Thyroid gland (tissue), 4 donors: ENCODE data around the gene RPN1. TPM values are rescaled to one million over a fixed set of nuclear protein-coding genes. Genes with fewer than 3 reads are reported as not detected.

Experiments used
- DNase-seq, 2 donors: peaks; one replicate each; pipeline ENCODE4 v3.0.0-alpha.2; 2019
- H3K27ac ChIP-seq, 3 donors: fragments of 200-600 bp; sonication (generic); 1 replicate in 2 of 3; 2 replicates in 1 of 3; pipeline ENCODE4 v1.5.1; 2016 to 2019; ENCODE audit warnings: mild to moderate bottlenecking in 1 of 3, moderate library complexity in 1 of 3
- H3K27me3 ChIP-seq: fragments of 200-600 bp; sonication (generic); one replicate; pipeline ENCODE4 v1.5.1; 2019
- H3K36me3 ChIP-seq, 2 donors: fragments of 200-600 bp; sonication (generic); one replicate each; pipeline ENCODE4 v1.5.1; 2016 to 2019
- H3K4me1 ChIP-seq, 2 donors: fragments of 200-600 bp; sonication (generic); one replicate each; pipeline ENCODE4 v1.5.1; 2017 to 2019
- H3K4me3 ChIP-seq, 3 donors: fragments of 200-600 bp; sonication (generic); replicated peaks in 1 of 3; 1 replicate in 2 of 3; 2 replicates in 1 of 3; pipeline ENCODE4 v1.5.1; 2016; ENCODE audit warnings: mild to moderate bottlenecking in 1 of 3
- H3K9me3 ChIP-seq: fragments of 200-600 bp; sonication (generic); one replicate; pipeline ENCODE4 v1.5.1; 2017
- POLR2A ChIP-seq, 2 donors: fragments of 450-650 bp; IDR thresholded peaks; one replicate each; pipeline ENCODE4 v1.6.1; 2017; ENCODE audit warnings: antibody characterized with exemption in 2 of 2, mild to moderate bottlenecking in 2 of 2, moderate library complexity in 1 of 2
- WGBS, 2 donors: methylation state at CpG; one replicate each; pipeline ENCODE4 v1.1.5; 2017; 5-methylcytosine and 5-hydroxymethylcytosine counted together
- intact Hi-C: fragments of 100-400 bp; cut with DNase I; formaldehyde crosslinking; loops from one replicate; pipeline ENCODE4 v1.15.1; 2023
- total RNA-seq, 4 donors: library from RNA; depleted of rRNA; stranded (reverse); fragments of >200 nt; gene quantifications; one replicate each; pipeline ENCODE4 v1.2.3, GENCODE V29; 2016
- TF ChIP-seq, protein P1 (sequence below), 6 experiments: fragments of 200-600 bp in 3 of 6; fragments of 450-650 bp in 3 of 6; sonication (generic) in 3 of 6; IDR thresholded peaks; one replicate each; pipeline ENCODE4 v1.5.1; 2016 to 2019; ENCODE audit warnings: antibody characterized with exemption in 6 of 6, mild to moderate bottlenecking in 2 of 6, inconsistent platforms in 1 of 6, moderate library complexity in 1 of 6

RPN1 gene
- total RNA-seq, 4 donors from 2014 or later, result 368 to 750 (median 528) TPM

- intact Hi-C loops, result no loop called here
- Histone ChIP-seq H3K36me3 (no peaks in the 10 kb centered on the region), H3K27me3 (no peaks in the 10 kb centered on the region)
Observed at GRCh38 chr3:128572013-128572412, 78.6 kb downstream of the RPN1 start.

More at GRCh38 chr3:128572013-128572412, 78.6 kb downstream of the RPN1 start:
- DNase-seq, result no peak
- H3K27ac ChIP-seq, result no peak overlapping the region
- H3K4me3 ChIP-seq, result no peak overlapping the region
- H3K4me1 ChIP-seq, result no peaks in the 10 kb centered on the region
- H3K9me3 ChIP-seq, result no peaks in the 10 kb centered on the region
- WGBS, 2 donors, result 84 to 88% methylated on average over 9 to 11 of the region's 13 CpGs
- TF ChIP-seq, protein P1, sequence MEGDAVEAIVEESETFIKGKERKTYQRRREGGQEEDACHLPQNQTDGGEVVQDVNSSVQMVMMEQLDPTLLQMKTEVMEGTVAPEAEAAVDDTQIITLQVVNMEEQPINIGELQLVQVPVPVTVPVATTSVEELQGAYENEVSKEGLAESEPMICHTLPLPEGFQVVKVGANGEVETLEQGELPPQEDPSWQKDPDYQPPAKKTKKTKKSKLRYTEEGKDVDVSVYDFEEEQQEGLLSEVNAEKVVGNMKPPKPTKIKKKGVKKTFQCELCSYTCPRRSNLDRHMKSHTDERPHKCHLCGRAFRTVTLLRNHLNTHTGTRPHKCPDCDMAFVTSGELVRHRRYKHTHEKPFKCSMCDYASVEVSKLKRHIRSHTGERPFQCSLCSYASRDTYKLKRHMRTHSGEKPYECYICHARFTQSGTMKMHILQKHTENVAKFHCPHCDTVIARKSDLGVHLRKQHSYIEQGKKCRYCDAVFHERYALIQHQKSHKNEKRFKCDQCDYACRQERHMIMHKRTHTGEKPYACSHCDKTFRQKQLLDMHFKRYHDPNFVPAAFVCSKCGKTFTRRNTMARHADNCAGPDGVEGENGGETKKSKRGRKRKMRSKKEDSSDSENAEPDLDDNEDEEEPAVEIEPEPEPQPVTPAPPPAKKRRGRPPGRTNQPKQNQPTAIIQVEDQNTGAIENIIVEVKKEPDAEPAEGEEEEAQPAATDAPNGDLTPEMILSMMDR (IDR thresholded peaks at IDR 0.05), result no peak
- TF ChIP-seq POLR2A (IDR thresholded peaks at IDR 0.05), result no peak

Other genes with a start within 250 kb of the RPN1 start
- not detected for gene DNAJB8, start 183.9 kb downstream of the RPN1 start, total RNA-seq
- gene GATA2, start 157.6 kb downstream of the RPN1 start, total RNA-seq, result 10 to 100 TPM in 2 of 4 donors, 1 to 10 TPM in 2; 7.1 to 19.5 (median 9.7) TPM
- 100 to 1,000 TPM in 3 of 4 donors, 10 to 100 TPM in 1; 98.9 to 114 (median 110) TPM for gene RAB7A, start 75.4 kb upstream of the RPN1 start, total RNA-seq
- 10 to 100 TPM; 38.4 to 78.8 (median 61.0) TPM for gene ACAD9, start 228.8 kb upstream of the RPN1 start, total RNA-seq